Tibial nerve (tissue), 4 donors: ENCODE results near the gene NWD2.

Experiments
- CTCF ChIP-seq, 5 experiments: fragments of 200-600 bp in 3 of 5; fragments of 450-650 bp in 2 of 5; sonication (generic) in 3 of 5; IDR thresholded peaks; one replicate each; pipeline ENCODE4 v1.5.1; 2016 to 2019; ENCODE audit warnings: antibody characterized with exemption in 5 of 5, mild to moderate bottlenecking in 3 of 5, moderate library complexity in 2 of 5
- EP300 ChIP-seq, 2 donors: sonication (generic); formaldehyde crosslinking; IDR thresholded peaks; one replicate each; pipeline ENCODE4 v1.6.1; 2017; ENCODE audit warnings: antibody characterized with exemption in 2 of 2, mild to moderate bottlenecking in 1 of 2

- TF ChIP-seq CTCF (IDR thresholded peaks at IDR 0.05) (no peak), EP300 (IDR thresholded peaks at IDR 0.05) (no peak)
These were observed 136.6 kb downstream of the NWD2 start for GRCh38 chr4:37381040-37381668.
